B cell (primary cell): Measurements from ENCODE around the gene RBP2. TPM values are rescaled to one million over a fixed set of nuclear protein-coding genes. Genes with fewer than 3 reads are reported as not detected.

Experiments used
- ATAC-seq: fragments of 200-7000 bp; cut with Tn5 transposase; one replicate; pipeline ENCODE4 v1.10.0; 2021; ENCODE audit warnings: low read depth, mild to moderate bottlenecking, moderate number of reproducible peaks, moderate library complexity
- CTCF ChIA-PET: fragments of 350-600 bp; sonication (Branson Sonifier 250); formaldehyde crosslinking; loops from one replicate; lab custom pipeline; 2021; ENCODE audit warnings: antibody characterized with exemption, inconsistent platforms; lab: Charles Lee
- POLR2A ChIA-PET: fragments of 350-600 bp; sonication (Branson Sonifier 250); formaldehyde crosslinking; loops from one replicate; lab custom pipeline; 2021; ENCODE audit warnings: antibody characterized with exemption; lab: Charles Lee
- DNase-seq: peaks from one replicate; pipeline ENCODE4 v3.0.0; 2013
- H2AFZ ChIP-seq: 2 replicates; pipeline ENCODE4 v1.6.1; 2012; ENCODE audit warnings: mild to moderate bottlenecking, low read depth, low read length; ENCODE audit not compliant: insufficient read depth, poor library complexity, severe bottlenecking
- H3K27ac ChIP-seq, 2 donors: 1 replicate in 1 of 2; 2 replicates in 1 of 2; pipeline ENCODE4 v1.5.1; 2012 to 2013; ENCODE audit warnings: low read length in 2 of 2, mild to moderate bottlenecking in 2 of 2, moderate library complexity in 1 of 2
- H3K27me3 ChIP-seq, 4 experiments: fragments of 200-600 bp in 1 of 4; sonication (generic) in 1 of 4; replicated peaks in 1 of 4; 1 replicate in 2 of 4; 2 replicates in 2 of 4; pipeline versions ENCODE4 v1.6.1 to v1.7.0; 2013 to 2016; ENCODE audit warnings: low read length in 3 of 4, mild to moderate bottlenecking in 2 of 4, mixed read lengths in 1 of 4, moderate library complexity in 1 of 4; ENCODE audit not compliant: insufficient read depth in 4 of 4, control insufficient read depth in 3 of 4; ENCODE audit errors: control extremely low read depth in 1 of 4
- H3K36me3 ChIP-seq, 2 experiments: replicated peaks in 1 of 2; 1 replicate in 1 of 2; 2 replicates in 1 of 2; pipeline versions ENCODE4 v1.6.1 to v1.7.1; 2013; ENCODE audit warnings: low read length in 1 of 2; ENCODE audit not compliant: insufficient read depth in 2 of 2, control insufficient read depth in 1 of 2; ENCODE audit errors: control extremely low read depth in 1 of 2, extremely low read depth in 1 of 2
- H3K4me1 ChIP-seq, 2 donors: fragments of 200-600 bp in 1 of 2; sonication (generic) in 1 of 2; 1 replicate in 1 of 2; 2 replicates in 1 of 2; pipeline versions ENCODE4 v1.5.1 to v1.6.1; 2013 to 2017; ENCODE audit warnings: low read length in 2 of 2; ENCODE audit not compliant: control insufficient read depth in 2 of 2, insufficient read depth in 2 of 2
- H3K4me2 ChIP-seq: replicated peaks from 2 replicates; pipeline ENCODE3; 2012; ENCODE audit warnings: mild to moderate bottlenecking, low read depth, low read length; ENCODE audit not compliant: poor library complexity, severe bottlenecking
- H3K4me3 ChIP-seq, 5 experiments: fragments of 200-600 bp in 1 of 5; sonication (generic) in 1 of 5; 1 replicate in 3 of 5; 2 replicates in 2 of 5; pipeline versions ENCODE4 v1.5.1 to v1.7.0; 2011 to 2016; ENCODE audit warnings: low read length in 4 of 5, mild to moderate bottlenecking in 4 of 5, low read depth in 2 of 5, control low read depth in 1 of 5, moderate library complexity in 1 of 5; ENCODE audit not compliant: insufficient read depth in 1 of 5; ENCODE audit errors: control extremely low read depth in 1 of 5, extremely low read depth in 1 of 5
- H3K79me2 ChIP-seq: fragments of 200-600 bp; sonication (generic); one replicate; pipeline ENCODE4 v1.6.0; 2016; ENCODE audit warnings: low read length; ENCODE audit not compliant: control insufficient read depth, insufficient read depth
- H3K9ac ChIP-seq: fragments of 200-600 bp; sonication (generic); 2 replicates; pipeline ENCODE4 v1.6.1; 2017; ENCODE audit warnings: mild to moderate bottlenecking, low read length, moderate library complexity
- H3K9me3 ChIP-seq, 3 donors: one replicate each; pipeline versions ENCODE4 v1.6.1 to v1.7.1; 2013; ENCODE audit warnings: low read length in 2 of 3; ENCODE audit not compliant: control insufficient read depth in 2 of 3, insufficient read depth in 1 of 3; ENCODE audit errors: control extremely low read depth in 1 of 3
- H4K20me1 ChIP-seq: 2 replicates; pipeline ENCODE4 v1.6.0; 2012; ENCODE audit warnings: mild to moderate bottlenecking, low read length; ENCODE audit not compliant: insufficient read depth, control insufficient read depth, poor library complexity, severe bottlenecking
- H3K27ac Mint-ChIP-seq: one replicate; pipeline ENCODE4 v1.8.0; 2021; ENCODE audit warnings: mixed read lengths
- H3K27me3 Mint-ChIP-seq: one replicate; pipeline ENCODE4 v1.8.0; 2021; ENCODE audit warnings: mixed read lengths
- H3K4me1 Mint-ChIP-seq: one replicate; pipeline ENCODE4 v1.8.0; 2021; ENCODE audit warnings: mixed read lengths
- H3K4me3 Mint-ChIP-seq: one replicate; pipeline ENCODE4 v1.8.0; 2021; ENCODE audit warnings: mixed read lengths
- H3K9me3 Mint-ChIP-seq: one replicate; pipeline ENCODE4 v1.8.0; 2022; ENCODE audit warnings: mixed read lengths; ENCODE audit not compliant: insufficient read depth
- EZH2 ChIP-seq: IDR thresholded peaks from 2 replicates; pipeline ENCODE4 v1.6.1; 2012; ENCODE audit warnings: borderline replicate concordance, low read depth, mild to moderate bottlenecking, moderate library complexity, low read length; ENCODE audit not compliant: insufficient read depth, poor library complexity, severe bottlenecking
- WGBS: methylation state at CpG from one replicate; pipeline ENCODE4 v1.1.5; 2013; ENCODE audit warnings: missing lambda C conversion rate; ENCODE audit not compliant: insufficient coverage; 5-methylcytosine and 5-hydroxymethylcytosine counted together
- intact Hi-C: fragments of 100-400 bp; cut with micrococcal nuclease; formaldehyde crosslinking; loops from one replicate; pipeline ENCODE4 v1.10.0; 2022
- polyA plus RNA-seq: library from polyadenylated mRNA; depleted of rRNA; stranded (reverse); fragments of >200 nt; gene quantifications from 2 replicates; pipeline ENCODE4 v1.2.3, GENCODE V29; 2012
- total RNA-seq, 2 donors: library from RNA; stranded (reverse); fragments of 120-200 nt in 1 of 2; gene quantifications; 1 replicate in 1 of 2; 2 replicates in 1 of 2; pipeline versions ENCODE4 v1.2.3 to v1.2.4, GENCODE V29; 2013 to 2022
- TF ChIP-seq, protein P1 (sequence below): fragments of 200-600 bp; IDR thresholded peaks from one replicate; pipeline ENCODE4 v1.8.0; 2022; ENCODE audit warnings: antibody characterized with exemption, mild to moderate bottlenecking

RBP2 gene
- total and polyA plus RNA-seq, 2 donors (not counting 1 experiment from before 2014, with no cell fraction given), result not detected

DNA sequence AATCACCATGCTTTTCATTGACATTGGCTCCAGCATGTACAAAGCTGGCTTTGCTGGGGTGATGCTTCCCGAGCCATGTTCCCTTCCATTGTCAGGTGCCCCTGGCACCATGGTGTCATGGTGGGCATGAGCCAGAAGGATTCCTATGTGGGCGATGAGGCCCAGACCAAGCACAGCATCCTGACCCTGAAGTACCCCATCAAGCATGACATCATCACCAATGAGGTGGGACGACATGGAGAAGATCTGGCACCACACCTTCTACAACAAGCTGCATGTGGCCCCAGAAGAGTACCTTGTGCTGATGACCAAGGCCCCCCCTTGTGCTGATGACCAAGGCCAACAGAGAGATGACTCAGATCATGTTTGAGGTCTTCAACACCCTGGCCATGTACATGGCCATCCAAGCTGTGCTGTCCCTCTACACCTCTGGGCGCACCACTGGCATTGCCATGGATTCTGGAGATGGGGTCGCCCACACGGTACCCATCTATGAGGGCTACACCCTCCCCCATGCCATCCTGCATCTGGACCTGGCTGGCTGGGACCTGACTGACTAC is 17.6 kb upstream of the RBP2 start:
- Histone ChIP-seq H3K4me2 (no peak overlapping the region), H3K9ac (no peak overlapping the region), H3K27ac (no peak overlapping the region), H3K79me2 (no peaks in the 10 kb centered on the region), H4K20me1 (no peaks in the 10 kb centered on the region), H2AFZ (no peak overlapping the region), H3K36me3 (no peaks in the 10 kb centered on the region), H3K4me3 (no peak overlapping the region), H3K4me1 (no peaks in the 10 kb centered on the region), H3K27me3 (no peaks in the 10 kb centered on the region), H3K9me3 (peaks cover 0 to 17% (median 8%) of the 10 kb centered on the region in 3 donors)
- no peak for DNase-seq
- TF ChIP-seq, protein P1, sequence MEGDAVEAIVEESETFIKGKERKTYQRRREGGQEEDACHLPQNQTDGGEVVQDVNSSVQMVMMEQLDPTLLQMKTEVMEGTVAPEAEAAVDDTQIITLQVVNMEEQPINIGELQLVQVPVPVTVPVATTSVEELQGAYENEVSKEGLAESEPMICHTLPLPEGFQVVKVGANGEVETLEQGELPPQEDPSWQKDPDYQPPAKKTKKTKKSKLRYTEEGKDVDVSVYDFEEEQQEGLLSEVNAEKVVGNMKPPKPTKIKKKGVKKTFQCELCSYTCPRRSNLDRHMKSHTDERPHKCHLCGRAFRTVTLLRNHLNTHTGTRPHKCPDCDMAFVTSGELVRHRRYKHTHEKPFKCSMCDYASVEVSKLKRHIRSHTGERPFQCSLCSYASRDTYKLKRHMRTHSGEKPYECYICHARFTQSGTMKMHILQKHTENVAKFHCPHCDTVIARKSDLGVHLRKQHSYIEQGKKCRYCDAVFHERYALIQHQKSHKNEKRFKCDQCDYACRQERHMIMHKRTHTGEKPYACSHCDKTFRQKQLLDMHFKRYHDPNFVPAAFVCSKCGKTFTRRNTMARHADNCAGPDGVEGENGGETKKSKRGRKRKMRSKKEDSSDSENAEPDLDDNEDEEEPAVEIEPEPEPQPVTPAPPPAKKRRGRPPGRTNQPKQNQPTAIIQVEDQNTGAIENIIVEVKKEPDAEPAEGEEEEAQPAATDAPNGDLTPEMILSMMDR, result no peak
- TF ChIP-seq EZH2, result no peak
- H3K27ac Mint-ChIP-seq, result no peak overlapping the region
- ChIA-PET CTCF (no interaction called here), POLR2A (no interaction called here)
- ATAC-seq, result no peak
- H3K9me3 Mint-ChIP-seq, result peaks cover 7% of the 10 kb centered on the region
- intact Hi-C loops, result no loop called here
- peaks cover 4% of the 10 kb centered on the region for H3K27me3 Mint-ChIP-seq
- no peak overlapping the region for H3K4me3 Mint-ChIP-seq
- WGBS, result 77% methylated on average over 3 of the region's 6 CpGs
- no peaks in the 10 kb centered on the region for H3K4me1 Mint-ChIP-seq

DNA sequence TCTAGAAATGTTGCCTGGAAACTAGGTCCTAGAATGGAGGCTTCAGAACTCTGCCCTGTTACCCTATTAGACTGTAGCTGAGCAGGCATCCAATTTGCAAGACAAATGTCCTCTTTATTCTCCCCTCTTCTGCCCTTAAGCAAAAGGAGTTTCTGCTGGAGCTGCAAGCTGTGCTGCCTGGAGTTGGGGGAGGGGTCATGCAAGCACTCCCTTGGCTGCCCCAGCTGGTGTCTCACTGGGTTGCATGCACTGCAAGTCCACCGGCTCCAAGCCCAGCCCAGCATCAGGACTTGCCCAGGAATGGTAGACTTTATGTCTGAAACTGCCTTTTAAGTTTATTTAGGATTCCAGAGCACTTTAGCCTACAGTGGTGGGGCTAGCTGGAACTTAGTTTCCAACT is 15.7 kb upstream of the RBP2 start:
- H4K20me1 ChIP-seq, result no peaks in the 10 kb centered on the region
- H3K79me2 ChIP-seq, result no peaks in the 10 kb centered on the region
- Mint-ChIP-seq H3K27ac (no peak overlapping the region), H3K9me3 (peaks cover 7% of the 10 kb centered on the region), H3K4me1 (no peaks in the 10 kb centered on the region), H3K27me3 (no peaks in the 10 kb centered on the region), H3K4me3 (no peak overlapping the region)
- intact Hi-C loops, result no loop called here
- H3K4me3 ChIP-seq, result no peak overlapping the region
- no peak for DNase-seq
- no peak overlapping the region for H2AFZ ChIP-seq
- peaks cover 0 to 17% (median 8%) of the 10 kb centered on the region in 3 donors for H3K9me3 ChIP-seq
- TF ChIP-seq EZH2, result no peak
- TF ChIP-seq, protein P1, result no peak
- 100% methylated on average over 1 of the region's 1 CpG for WGBS
- ChIA-PET CTCF (no interaction called here), POLR2A (no interaction called here)
- no peaks in the 10 kb centered on the region for H3K4me1 ChIP-seq
- H3K27me3 ChIP-seq, result no peaks in the 10 kb centered on the region
- H3K27ac ChIP-seq, result no peak overlapping the region
- ATAC-seq, result no peak
- no peaks in the 10 kb centered on the region for H3K36me3 ChIP-seq
- H3K9ac ChIP-seq, result no peak overlapping the region
- no peak overlapping the region for H3K4me2 ChIP-seq
